Left hindlimb (tissue), 1 donor: Measurements from ENCODE around the gene KHNYN.

Experiments used
- DNase-seq: peaks from one replicate; pipeline ENCODE4 v3.0.0-alpha.2; 2018

KHNYN gene

DNA sequence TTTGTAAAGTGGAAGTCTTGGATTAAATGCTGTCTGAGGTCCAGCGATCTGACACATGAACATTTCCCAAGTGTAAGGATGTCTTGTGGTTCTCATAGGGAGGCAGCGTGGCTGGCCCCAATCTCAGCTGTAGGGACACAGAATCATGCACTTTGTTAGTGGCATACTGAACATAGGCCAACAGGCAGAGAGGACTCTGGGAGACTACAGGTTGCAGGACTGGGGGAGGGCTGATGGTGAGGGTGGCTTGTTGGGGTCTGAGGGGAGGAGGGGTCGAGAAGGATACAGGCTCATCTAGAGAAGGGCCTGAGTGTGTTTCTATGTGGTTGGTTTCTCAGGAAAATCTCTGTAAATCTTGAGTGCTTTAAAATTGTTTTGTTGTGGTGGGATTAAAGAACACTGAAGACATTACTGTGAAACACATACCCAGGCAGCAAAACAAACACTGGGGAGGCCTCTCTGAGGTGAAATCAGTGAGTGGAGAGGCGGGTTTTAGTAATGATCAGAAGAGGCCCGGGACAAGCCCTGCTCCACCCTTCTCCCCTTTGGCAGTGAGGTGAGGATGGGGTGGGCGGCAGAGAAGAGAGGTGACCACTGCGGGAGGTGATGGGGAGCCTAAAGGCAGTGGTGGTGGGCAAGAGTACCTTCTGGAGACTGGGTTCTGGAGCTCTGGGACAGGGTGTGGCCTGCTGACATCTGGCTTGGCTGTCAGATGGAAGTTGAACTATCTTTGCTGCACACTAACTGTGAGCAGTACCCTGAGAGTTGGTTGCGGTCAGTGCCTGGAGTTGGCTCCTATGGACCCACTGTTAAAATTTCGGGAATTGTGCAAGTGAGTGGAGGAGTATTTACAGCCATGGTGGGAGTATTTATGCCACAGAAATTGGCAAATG is 27.7 kb upstream of the KHNYN start:
- no peak for DNase-seq

DNA sequence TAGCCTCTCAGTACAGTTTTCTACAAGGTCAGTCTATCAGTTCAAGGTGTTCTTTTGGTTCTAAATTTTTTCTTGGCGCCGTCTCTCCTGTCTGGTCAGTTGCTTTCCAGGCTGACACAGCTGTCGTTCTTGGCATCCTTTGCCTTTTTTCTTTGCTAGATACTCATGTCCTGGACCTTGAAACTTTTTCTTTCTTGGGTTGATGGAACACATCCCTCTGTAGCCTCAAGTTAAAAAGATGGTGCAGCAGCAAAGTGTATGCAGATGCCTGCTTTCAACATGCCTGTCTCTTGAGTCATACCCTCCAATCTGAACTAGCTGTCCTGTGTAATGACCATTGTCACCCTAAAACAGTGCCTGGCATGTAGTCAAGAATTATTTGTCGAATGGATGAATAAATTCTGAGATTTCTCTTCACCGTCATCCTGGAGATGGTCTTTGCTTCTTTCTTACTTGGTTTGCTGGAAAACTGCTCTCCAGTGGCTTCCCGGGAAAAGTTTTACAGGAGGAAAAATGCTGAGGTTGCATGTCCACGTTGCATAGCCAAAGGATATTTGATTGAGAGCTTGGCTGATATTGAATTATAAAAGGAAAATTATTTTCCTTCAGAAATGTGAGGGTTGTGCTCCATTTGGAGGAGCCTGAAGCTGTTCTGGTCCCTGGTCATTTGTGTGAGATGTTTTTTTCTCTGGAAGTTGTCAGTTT is 26.3 kb upstream of the KHNYN start:
- DNase-seq = no peak

DNA sequence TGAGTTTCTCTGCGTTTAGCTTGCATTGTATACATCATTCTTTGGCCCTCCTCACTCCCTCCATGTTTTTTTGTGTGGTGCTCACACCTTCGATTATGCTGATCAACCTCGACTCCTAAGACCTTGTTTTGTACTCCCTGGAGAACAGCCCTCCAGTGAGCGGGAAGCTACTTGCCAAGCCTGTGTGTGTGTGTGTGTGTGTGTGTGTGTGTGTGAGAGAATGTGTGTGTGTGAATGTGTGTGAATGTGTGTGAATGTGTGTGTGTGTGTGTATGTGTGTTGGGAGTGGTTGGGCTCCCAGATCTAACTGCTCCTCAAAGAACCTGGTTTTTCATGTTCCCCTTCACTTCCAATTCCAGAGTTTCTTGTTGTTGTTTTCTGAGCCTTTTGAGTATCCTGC is 24.9 kb upstream of the KHNYN start:
- DNase-seq = no peak

DNA sequence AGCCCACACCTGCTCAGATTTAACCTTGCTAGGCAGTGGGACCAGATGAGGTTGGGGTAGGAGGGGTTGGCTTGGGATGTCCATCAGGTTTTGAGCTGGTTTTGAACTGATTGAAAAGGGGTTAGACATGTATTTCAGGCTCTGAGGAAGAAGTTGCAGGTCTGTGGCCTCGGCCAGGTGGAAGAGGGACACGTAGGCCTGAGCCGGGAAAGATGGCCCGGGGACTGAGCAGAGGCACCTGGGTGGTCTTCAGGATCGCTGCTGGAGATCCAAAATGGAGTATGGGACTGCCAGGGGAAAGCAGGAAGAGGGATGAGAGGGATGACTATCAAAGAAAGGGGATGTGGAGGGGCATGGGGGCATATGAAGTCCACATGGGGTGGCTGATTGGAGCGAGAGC is 23.3 kb upstream of the KHNYN start:
- DNase-seq = no peak

DNA sequence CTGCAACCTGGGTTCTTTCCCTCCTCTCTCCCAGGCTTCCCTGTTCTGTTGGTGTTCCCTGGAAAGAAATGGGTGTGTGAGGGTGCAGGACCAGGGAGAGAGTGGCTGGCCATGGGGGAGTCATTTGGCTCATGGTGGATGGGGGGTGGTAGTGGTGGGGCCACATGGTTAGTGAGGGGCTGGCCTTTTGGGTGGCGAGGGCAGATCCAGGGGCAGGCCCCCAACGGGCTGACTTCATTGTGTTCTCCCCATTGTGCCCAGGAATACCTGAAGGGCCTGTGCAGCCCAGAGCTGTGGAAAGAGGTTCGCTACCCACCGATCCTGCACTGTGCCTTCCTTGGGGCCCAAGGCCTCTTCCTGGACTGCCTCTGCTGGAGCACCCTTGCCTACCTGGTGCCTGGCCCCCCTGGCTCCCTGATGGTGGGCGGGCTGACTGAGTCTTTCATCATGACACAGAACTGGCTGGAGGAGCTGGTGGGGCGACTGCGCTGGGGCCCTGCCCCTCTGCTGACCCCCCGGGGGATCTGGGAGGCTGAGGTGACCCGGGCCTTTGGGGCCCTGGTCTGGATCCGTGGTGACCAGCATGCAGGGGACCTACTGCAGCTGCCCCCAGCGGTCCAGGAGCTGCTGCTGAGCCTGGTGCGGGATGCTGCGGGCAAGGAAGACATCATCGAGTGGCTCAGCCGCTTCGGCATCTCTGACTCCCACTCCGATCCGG is 22.0 kb upstream of the KHNYN start:
- DNase-seq = no peak

DNA sequence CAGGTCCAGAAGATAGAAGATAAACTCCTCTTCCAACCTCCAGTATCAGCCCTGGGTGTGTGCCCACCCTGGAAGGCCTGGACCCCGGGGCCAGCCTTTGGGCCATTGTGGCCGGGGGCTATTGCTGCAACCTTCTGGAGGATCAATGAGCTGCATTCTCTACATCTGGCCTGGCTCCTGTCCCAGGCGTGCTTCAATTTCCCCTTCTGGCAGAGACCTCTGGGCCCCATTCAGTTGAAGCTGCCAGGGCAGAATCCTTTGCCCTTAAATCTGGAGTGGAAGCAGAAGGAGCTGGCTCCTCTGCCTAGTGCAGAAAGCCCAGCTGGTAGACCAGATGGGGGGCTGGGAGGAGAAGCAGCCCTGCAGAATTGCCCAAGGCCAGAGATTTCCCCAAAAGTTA is 21.0 kb upstream of the KHNYN start:
- DNase-seq = no peak

DNA sequence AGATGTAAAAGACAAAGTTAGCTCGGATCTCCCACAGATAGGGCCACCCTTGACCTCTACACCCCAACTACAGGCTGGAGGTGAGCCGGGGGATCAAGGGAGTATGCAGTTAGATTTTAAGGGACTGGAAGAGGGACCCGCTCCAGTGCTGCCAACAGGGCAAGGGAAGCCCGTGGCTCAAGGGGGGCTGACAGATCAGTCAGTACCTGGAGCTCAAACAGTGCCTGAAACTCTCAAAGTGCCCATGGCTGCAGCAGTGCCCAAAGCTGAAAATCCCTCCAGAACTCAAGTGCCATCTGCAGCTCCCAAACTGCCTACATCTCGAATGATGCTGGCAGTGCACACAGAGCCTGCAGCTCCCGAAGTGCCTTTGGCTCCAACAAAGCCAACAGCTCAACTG is 20.6 kb upstream of the KHNYN start:
- DNase-seq = no peak

DNA sequence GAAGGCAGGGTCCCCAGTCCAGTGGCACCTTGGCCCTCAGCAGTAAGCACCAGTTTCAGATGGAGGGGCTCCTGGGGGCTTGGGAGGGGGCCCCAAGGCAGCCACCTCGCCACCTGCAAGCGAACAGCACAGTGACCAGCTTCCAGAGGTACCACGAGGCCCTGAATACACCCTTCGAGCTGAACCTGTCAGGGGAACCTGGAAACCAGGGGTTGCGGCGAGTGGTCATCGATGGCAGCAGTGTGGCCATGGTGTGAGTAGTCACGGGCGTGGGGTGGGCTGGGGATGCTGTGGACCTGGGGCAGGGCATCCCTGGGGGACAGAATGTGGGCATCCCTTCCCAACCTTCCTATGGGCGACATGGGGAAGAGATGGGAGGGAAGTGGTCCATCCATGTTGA is 19.8 kb upstream of the KHNYN start:
- no peak for DNase-seq

DNA sequence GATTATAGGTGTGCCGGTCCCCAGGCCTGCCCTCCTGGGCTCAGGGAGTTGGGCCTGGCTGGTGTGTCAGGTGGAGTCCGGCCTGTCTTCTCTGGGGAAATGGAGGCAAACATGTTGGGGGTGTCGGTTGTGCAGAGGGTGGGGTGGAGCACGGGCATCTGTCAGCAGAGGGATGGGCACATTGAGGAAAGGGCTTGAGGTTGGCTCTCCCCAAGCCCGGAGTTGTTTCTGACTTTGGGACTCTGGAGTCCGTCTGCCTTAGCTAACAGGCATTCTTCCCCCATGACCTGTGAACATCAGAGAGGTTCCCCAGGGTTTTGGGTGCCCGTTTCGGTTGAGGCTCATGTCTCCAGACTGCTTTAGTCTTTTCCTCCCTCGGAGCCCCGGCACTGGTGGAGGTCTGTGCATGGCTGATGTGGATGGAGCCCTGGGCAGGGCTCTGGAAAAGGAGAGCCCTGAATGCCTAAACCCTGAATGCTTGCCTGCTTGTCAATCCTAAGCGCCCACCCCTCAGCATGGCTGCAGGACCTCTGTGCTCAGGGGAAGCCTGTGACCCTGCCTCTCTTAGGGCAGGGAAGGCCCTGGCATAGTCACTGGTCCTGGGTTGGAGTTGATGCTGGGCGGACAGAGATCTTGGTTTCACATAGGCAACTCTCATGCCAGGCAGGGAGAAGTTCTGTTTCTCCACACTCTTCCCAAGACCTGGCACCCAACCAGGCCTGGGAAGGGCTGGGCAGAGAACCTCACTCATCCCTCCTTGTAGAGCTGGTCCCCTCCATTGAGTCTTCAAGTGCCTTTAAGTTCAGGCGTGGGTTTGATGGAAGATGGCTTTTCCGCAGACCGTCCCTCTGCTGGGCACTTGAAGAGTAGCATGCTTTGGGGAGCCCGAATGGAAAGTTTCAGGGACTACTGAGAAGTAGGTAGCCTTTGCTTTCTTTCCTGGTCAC is 18.0 kb upstream of the KHNYN start:
- DNase-seq = no peak

DNA sequence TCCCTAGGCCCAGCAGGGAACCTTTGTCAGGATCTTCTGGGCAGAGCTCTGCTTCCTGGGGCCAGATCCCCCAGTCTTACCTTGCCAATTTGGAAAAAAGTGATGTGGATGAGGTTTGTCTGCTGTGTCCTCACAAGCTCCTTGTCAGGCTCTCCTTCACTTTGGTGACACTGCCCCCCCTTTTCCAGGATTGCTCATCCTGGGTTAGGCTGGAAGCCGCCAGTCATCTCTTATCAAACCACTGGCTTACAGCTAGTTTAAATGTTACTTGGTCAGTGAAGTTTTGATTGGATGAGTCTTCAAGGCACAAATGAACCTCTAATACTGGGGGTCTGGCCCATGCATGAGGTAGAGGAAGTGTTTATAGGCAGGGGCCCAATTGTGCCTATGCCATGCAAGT is 15.7 kb upstream of the KHNYN start:
- DNase-seq = no peak

DNA sequence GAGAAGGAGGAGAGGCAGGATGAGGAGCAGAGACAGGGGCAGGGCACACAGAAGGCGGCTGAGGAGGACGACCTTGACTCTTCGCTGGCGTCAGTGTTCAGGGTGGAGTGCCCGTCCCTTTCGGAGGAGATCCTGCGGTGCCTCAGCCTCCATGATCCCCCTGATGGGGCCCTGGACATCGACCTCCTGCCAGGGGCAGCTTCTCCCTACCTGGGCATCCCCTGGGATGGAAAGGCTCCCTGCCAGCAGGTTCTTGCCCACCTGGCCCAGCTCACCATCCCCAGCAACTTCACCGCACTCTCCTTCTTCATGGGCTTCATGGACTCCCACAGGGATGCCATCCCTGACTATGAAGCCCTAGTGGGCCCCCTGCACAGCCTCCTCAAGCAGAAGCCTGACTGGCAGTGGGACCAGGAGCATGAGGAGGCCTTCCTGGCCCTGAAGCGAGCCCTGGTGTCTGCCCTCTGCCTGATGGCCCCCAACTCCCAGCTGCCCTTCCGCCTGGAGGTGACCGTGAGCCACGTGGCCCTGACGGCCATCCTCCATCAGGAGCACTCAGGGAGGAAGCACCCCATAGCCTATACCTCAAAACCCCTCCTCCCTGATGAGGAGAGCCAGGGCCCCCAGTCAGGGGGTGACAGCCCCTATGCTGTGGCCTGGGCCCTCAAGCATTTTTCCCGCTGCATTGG is 14.9 kb upstream of the KHNYN start:
- DNase-seq = no peak

DNA sequence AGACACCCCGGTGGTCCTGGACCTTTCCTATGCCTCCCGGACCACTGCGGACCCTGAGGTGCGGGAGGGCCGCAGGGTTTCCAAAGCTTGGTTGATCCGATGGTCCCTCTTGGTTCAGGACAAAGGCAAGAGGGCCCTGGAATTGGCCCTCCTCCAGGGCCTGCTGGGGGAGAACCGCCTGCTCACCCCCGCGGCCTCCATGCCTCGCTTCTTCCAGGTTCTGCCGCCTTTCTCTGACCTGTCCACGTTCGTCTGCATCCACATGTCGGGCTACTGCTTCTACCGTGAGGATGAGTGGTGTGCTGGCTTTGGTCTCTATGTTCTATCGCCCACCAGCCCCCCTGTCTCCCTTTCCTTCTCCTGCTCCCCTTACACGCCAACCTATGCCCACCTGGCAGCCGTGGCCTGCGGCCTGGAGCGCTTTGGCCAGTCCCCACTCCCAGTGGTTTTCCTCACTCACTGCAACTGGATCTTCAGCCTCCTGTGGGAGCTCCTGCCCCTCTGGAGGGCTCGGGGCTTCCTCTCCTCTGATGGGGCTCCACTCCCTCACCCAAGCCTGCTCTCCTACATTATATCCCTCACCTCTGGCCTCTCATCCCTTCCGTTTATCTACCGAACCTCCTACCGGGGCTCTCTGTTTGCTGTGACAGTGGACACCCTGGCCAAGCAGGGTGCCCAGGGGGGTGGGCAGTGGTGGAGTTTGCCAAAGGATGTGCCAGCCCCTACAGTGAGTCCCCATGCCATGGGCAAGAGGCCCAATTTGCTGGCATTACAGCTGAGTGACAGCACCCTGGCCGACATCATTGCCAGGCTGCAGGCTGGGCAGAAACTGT is 14.1 kb upstream of the KHNYN start:
- DNase-seq = no peak

DNA sequence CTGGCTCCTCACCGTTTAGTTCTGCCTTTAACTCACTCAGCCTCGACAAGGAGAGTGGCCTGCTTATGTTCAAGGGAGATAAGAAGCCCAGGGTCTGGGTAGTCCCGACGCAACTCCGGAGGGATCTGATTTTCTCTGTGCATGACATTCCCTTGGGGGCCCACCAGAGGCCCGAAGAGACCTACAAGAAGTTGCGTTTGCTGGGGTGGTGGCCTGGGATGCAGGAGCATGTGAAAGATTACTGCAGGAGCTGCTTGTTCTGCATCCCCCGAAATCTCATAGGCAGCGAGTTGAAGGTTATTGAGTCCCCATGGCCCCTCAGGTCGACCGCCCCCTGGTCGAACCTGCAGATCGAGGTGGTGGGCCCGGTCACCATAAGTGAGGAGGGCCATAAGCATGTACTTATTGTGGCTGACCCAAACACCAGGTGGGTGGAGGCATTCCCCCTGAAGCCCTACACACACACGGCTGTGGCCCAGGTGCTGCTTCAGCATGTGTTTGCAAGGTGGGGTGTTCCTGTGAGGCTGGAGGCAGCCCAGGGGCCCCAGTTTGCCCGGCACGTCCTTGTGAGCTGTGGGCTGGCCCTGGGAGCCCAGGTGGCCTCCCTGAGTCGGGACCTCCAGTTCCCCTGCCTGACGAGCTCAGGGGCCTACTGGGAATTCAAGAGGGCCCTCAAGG is 13.4 kb upstream of the KHNYN start:
- DNase-seq = peak; percentile 42

DNA sequence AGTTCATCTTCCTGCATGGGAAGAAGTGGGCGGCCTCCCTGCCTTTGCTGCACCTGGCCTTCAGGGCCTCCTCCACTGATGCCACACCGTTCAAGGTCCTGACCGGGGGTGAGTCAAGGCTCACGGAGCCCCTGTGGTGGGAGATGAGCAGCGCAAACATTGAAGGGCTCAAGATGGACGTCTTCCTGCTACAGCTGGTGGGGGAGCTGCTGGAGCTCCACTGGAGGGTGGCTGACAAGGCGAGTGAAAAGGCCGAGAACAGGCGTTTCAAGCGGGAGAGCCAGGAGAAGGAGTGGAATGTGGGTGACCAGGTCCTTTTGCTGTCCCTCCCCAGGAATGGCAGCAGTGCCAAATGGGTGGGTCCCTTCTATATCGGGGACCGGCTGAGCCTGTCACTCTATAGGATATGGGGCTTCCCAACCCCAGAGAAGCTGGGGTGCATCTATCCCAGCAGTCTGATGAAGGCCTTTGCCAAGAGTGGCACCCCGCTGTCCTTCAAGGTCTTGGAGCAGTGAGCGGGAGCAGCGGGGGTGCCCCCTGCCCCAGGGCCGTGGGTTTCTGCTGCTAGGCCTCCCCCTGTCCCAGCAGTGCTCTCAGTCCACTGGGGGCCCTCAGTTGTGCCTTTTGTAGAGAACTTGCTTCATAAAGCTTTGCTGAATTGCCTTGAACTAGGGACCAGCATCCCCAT is 12.7 kb upstream of the KHNYN start:
- DNase-seq = peak; percentile 38

DNA sequence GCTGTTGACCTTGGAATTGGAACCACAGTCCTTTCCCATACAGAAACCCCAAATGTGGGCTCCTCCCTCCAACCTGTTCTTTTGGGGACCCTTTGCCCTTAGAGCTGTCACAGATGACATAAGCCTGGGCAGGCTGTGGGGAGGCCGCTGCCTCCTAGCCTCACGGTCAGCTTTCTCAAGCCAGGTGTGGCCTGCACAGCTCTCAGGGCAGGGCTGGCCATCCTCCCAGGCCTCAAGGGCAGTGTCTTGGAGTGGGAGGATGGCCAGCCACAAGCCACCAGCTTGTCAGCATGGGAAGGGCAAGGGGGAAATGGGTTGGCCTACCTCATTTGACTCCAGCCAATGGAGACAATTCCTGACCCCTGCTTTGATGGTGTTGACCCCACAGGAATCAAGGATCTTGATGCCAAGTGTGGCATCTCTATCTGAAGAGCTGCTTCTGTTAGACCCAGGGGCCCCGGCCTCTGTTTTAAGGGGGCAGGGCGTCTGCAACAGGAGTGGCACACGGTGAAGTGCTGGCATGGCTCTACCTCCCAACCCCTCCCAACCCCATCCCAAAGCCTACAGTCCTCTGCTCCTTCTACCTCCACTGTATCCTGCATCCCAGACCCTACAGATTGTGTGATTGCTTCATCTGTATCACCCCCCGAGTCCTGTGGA is 11.8 kb upstream of the KHNYN start:
- no peak for DNase-seq

DNA sequence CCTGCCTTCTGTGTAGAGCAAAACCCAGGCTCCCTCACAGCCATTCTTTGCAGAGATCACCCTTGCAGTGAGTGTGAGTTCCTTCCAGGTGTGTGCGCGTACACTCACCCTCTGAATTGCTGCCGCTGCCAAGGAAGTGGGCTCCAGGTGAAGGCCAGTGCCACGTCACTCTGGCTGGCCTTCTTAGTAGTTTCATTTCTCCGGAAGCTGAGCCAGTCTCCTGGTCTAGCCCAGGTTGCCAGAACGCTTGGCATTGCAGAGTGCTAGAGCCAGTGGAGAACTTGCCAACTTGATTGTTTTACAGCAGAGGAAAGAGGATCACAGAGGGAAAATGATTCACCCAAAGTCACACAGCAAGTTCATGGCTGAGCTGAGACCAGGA is 11.3 kb upstream of the KHNYN start:
- DNase-seq = peak; percentile 43

DNA sequence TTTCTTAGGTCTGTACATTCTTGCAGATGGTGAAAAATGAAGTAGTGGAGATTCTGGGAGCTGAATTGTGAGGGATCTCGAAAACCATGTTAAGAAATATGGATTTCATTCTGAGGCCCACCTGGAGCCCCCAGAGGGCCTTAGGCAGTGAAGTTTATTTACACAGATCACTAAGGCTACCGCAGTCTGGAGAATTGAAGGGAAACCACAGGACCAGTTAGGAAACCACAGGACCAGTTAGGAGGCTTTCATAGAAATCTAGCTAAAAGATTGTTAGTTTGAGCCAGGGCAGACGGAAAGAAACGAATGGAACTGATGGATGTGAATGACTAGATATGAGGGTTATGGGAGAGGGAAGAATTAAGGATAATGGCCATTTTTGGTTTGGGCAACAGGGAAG is 7.5 kb upstream of the KHNYN start:
- DNase-seq = no peak

DNA sequence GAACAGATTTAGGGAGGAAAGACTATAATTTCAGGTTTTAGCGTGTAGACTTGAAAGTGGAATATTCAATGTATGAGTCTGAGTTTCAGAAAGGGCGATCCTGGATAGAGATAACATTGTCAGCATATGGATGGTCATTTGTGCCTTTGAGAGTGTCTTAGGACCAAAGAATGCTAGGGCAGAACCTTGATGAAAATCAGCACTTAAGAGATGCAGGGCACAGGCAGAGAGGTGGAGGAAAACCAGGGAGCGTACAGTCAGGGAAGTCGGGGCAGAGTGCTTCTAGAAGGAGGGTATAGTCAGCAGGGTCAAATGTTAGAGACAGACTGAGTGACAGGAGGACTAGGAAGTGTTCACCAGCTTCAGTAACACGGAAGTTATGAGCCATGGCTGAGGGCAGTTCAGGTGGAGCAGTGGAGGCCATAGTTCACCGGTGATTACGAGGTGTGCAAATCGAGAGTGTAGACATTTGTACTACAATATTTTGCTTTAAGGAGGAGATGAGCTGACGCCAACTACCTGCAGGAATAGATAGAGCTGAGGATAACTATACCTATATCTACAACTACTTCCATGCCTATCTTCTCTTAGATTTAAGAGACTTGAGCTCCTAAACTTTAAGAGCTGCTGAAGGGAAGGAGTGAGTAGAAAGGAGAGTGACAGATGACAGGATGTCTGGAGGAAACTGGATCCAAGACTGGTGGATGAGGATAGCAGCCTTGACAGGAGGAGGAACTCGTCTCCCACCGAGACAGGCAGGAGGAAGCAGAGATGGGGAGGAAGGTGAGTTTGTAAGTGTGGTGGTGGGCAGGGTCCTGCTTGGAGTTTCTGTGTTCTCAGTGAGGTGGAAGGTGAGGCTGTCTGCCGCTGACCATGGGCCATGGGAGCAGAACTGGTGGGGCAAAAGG is 6.8 kb upstream of the KHNYN start:
- no peak for DNase-seq
